MM.1S (cell line): ENCODE data around the gene VSX2.

ENCODE experiments used
- DNase-seq: peaks from one replicate; pipeline ENCODE4 v3.0.0-alpha.2; 2015
- H2AFZ ChIP-seq: fragments of 300-600 bp; sonication (generic); 2 replicates; pipeline ENCODE4 v1.6.0; 2016; ENCODE audit warnings: antibody characterized with exemption, low read length
- H3F3A ChIP-seq: fragments of 300-600 bp; sonication (generic); 2 replicates; pipeline ENCODE4 v1.6.1; 2016; ENCODE audit warnings: mild to moderate bottlenecking, antibody characterized with exemption, low read length, moderate library complexity, mixed read lengths; ENCODE audit not compliant: insufficient read depth
- H3K27ac ChIP-seq: fragments of 300-600 bp; sonication (generic); 2 replicates; pipeline ENCODE4 v1.5.1; 2016; ENCODE audit warnings: mild to moderate bottlenecking, low read length
- H3K27me3 ChIP-seq: fragments of 300-600 bp; sonication (generic); replicated peaks from 2 replicates; pipeline ENCODE4 v1.6.0; 2016; ENCODE audit warnings: low read length; ENCODE audit not compliant: insufficient read depth
- H3K36me3 ChIP-seq: fragments of 300-600 bp; sonication (generic); replicated peaks from 2 replicates; pipeline ENCODE4 v1.6.1; 2016; ENCODE audit warnings: mild to moderate bottlenecking, low read length, mixed read lengths; ENCODE audit not compliant: insufficient read depth
- H3K4me1 ChIP-seq: fragments of 300-600 bp; sonication (generic); 2 replicates; pipeline ENCODE4 v1.6.1; 2016; ENCODE audit warnings: low read length, mixed read lengths
- H3K4me2 ChIP-seq: fragments of 300-600 bp; sonication (generic); 2 replicates; pipeline ENCODE4 v1.6.0; 2016; ENCODE audit warnings: low read depth, low read length
- H3K4me3 ChIP-seq: fragments of 300-600 bp; sonication (generic); 2 replicates; pipeline ENCODE4 v1.5.1; 2016; ENCODE audit warnings: low read length, mixed read lengths
- H3K79me2 ChIP-seq: fragments of 300-600 bp; sonication (generic); 2 replicates; pipeline ENCODE4 v1.6.1; 2016; ENCODE audit warnings: mixed run types, low read length, mixed read lengths
- H3K9ac ChIP-seq: fragments of 300-600 bp; sonication (generic); 2 replicates; pipeline ENCODE4 v1.6.1; 2016; ENCODE audit warnings: low read length, mixed read lengths
- H3K9me2 ChIP-seq: fragments of 300-600 bp; sonication (generic); replicated peaks from 2 replicates; pipeline ENCODE4 v1.6.1; 2016; ENCODE audit warnings: mild to moderate bottlenecking, low read length, mixed read lengths; ENCODE audit not compliant: insufficient read depth
- H3K9me3 ChIP-seq: fragments of 300-600 bp; sonication (generic); replicated peaks from 2 replicates; pipeline ENCODE4 v1.6.1; 2016; ENCODE audit warnings: mild to moderate bottlenecking, low read length, mixed read lengths; ENCODE audit not compliant: insufficient read depth
- H4K20me1 ChIP-seq: fragments of 300-600 bp; sonication (generic); 2 replicates; pipeline ENCODE4 v1.6.1; 2016; ENCODE audit warnings: mild to moderate bottlenecking, low read length, moderate library complexity, mixed read lengths; ENCODE audit not compliant: insufficient read depth
- CTCF ChIP-seq: fragments of 300-600 bp; sonication (generic); IDR thresholded peaks from 2 replicates; pipeline ENCODE4 v1.5.1; 2016; ENCODE audit warnings: antibody characterized with exemption, low read length, mixed read lengths
- EZH2 ChIP-seq: fragments of 300-600 bp; sonication (generic); optimal IDR thresholded peaks from 2 replicates; pipeline ENCODE3; 2017; ENCODE audit warnings: low read depth, mild to moderate bottlenecking, antibody characterized with exemption, low read length, mixed read lengths
- EZH2phosphoT487 ChIP-seq: fragments of 300-600 bp; sonication (generic); IDR thresholded peaks from 2 replicates; pipeline ENCODE4 v1.6.1; 2018; ENCODE audit warnings: antibody characterized with exemption, low read length

VSX2 gene

GRCh38 chr14:74221741-74222140 lies 17.5 kb upstream of the VSX2 start:
- Histone ChIP-seq H3K79me2 (no peaks in the 10 kb centered on the region), H3K9me3 (no peaks in the 10 kb centered on the region), H3K4me2 (no peak overlapping the region), H3K9ac (no peak overlapping the region), H3K4me3 (no peak overlapping the region), H2AFZ (no peak overlapping the region), H3F3A (no peaks in the 10 kb centered on the region), H4K20me1 (no peaks in the 10 kb centered on the region), H3K36me3 (no peaks in the 10 kb centered on the region), H3K27me3 (no peaks in the 10 kb centered on the region), H3K27ac (no peak overlapping the region), H3K4me1 (no peaks in the 10 kb centered on the region), H3K9me2 (no peaks in the 10 kb centered on the region)
- TF ChIP-seq CTCF (no peak), EZH2phosphoT487 (no peak), EZH2 (no peak)
- DNase-seq = no peak

- no peaks in the 10 kb centered on the region for H4K20me1 ChIP-seq
- no peak overlapping the region for H3K4me3 ChIP-seq
- no peak overlapping the region for H3K27ac ChIP-seq
- no peaks in the 10 kb centered on the region for H3K27me3 ChIP-seq
- H3K9me3 ChIP-seq = no peaks in the 10 kb centered on the region
- DNase-seq = no peak
- TF ChIP-seq EZH2phosphoT487 = no peak
- H3F3A ChIP-seq = no peaks in the 10 kb centered on the region
- H2AFZ ChIP-seq = no peak overlapping the region
- no peaks in the 10 kb centered on the region for H3K36me3 ChIP-seq
- H3K9ac ChIP-seq = no peak overlapping the region
- no peaks in the 10 kb centered on the region for H3K4me1 ChIP-seq
- H3K4me2 ChIP-seq = no peak overlapping the region
- H3K79me2 ChIP-seq = no peaks in the 10 kb centered on the region
- no peaks in the 10 kb centered on the region for H3K9me2 ChIP-seq
These were observed 16.2 kb upstream of the VSX2 start for GRCh38 chr14:74223016-74223415.

DNA sequence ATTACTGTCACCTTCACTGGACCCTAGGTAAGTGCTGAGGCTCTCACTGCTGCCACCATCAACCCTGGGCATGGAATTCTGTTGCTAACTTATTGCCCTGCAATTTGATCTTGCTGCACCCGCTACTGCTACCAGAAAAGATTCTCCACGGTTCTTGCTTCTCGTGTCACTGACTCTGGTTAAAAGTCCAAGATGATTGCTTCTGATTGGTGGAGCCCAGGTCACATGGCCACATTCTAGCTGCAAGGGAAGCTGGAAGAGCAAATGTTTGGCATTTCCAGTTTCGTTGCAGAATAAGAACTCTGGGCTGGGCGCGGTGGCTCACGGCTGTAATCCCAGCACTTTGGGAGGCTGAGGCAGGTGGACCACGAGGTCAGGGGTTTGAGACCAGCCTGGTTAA lies 7.5 kb upstream of the VSX2 start:
- no peak overlapping the region for H3K9ac ChIP-seq

DNA sequence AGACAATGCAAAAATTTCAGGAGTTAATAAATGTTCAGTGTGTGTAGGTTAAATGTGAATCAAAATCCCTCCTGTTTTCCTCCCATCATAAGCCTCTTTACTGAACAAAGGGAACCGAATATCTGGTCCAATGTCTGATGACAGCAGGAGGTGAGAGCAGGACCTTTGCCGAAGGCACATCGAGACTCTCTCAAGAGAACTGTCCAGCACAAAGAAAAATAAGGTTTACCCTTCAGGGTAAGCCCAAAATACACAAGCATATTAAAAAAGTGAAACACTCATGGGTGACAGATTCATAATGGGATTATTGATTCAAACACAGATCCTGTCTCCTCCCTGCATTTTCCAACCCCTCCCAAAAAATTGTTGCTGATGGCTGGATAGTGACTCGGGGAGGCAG lies 4.2 kb upstream of the VSX2 start:
- H3K9ac ChIP-seq = no peak overlapping the region
- H2AFZ ChIP-seq = no peak overlapping the region
- no peaks in the 10 kb centered on the region for H3K9me2 ChIP-seq
- H3K27ac ChIP-seq = no peak overlapping the region
- no peaks in the 10 kb centered on the region for H3F3A ChIP-seq
- peaks cover 5% of the 10 kb centered on the region for H3K27me3 ChIP-seq
- H3K4me2 ChIP-seq = no peak overlapping the region
- H3K4me1 ChIP-seq = no peaks in the 10 kb centered on the region
- H3K9me3 ChIP-seq = no peaks in the 10 kb centered on the region
- no peak for DNase-seq
- H4K20me1 ChIP-seq = no peaks in the 10 kb centered on the region
- no peaks in the 10 kb centered on the region for H3K79me2 ChIP-seq
- TF ChIP-seq CTCF = no peak
- no peak for TF ChIP-seq EZH2phosphoT487
- TF ChIP-seq EZH2 = no peak
- no peak overlapping the region for H3K4me3 ChIP-seq
- no peaks in the 10 kb centered on the region for H3K36me3 ChIP-seq

More for the DNA sequence above, 7.5 kb upstream of the VSX2 start:
- Histone ChIP-seq H3K79me2 (no peaks in the 10 kb centered on the region), H3K27me3 (no peaks in the 10 kb centered on the region), H3F3A (no peaks in the 10 kb centered on the region), H2AFZ (no peak overlapping the region), H3K36me3 (no peaks in the 10 kb centered on the region), H3K9me2 (no peaks in the 10 kb centered on the region), H3K27ac (no peak overlapping the region), H3K4me3 (no peak overlapping the region), H3K4me2 (no peak overlapping the region), H4K20me1 (no peaks in the 10 kb centered on the region), H3K4me1 (no peaks in the 10 kb centered on the region), H3K9me3 (no peaks in the 10 kb centered on the region)
- DNase-seq = no peak
- TF ChIP-seq CTCF (no peak), EZH2phosphoT487 (no peak)
